Measurements from ENCODE around the gene MEI4. TPM values are rescaled to one million over a fixed set of nuclear protein-coding genes. Genes with fewer than 3 reads are reported as not detected.

The MEI4 gene
- polyA plus RNA-seq, 1 donor from 2014 or later: not detected

DNA sequence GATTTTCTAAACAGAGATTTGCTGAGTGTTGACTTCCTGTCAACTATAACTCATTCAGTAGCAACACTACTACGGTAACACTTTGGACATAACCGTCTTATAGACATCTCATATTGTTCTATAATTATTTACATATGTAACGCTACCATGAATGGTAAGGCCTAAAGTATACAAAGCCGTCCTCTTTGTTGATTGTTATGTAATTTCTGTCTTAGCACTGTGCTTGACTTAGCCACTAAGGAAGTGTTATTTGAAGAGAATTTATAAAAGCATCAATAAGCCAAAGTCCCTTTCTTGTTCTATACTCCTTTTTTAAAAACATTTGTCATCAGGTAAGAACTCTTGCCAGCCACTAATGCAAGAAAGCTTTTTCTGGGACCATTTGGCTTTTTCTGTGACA is 240.6 kb downstream of the MEI4 start:
- Histone ChIP-seq H3K36me3 (ENCODE audit: insufficient read depth, low read length) (no peaks in the 10 kb centered on the region), H3K4me2 (ENCODE audit: low read length) (no peak overlapping the region), H4K20me1 (ENCODE audit: insufficient read depth) (no peaks in the 10 kb centered on the region), H3K9me3 (ENCODE audit: low read length) (no peaks in the 10 kb centered on the region), H3K79me2 (replicated peaks; ENCODE audit: insufficient read depth, low read length) (no peaks in the 10 kb centered on the region), H3K9ac (ENCODE audit: low read length) (no peak overlapping the region), H3F3A (ENCODE audit: insufficient read depth, low read length, poor library complexity, severe bottlenecking) (no peaks in the 10 kb centered on the region), H3K27me3 (ENCODE audit: insufficient read depth, low read depth, low read length) (no peaks in the 10 kb centered on the region), H2AFZ (ENCODE audit: low read depth, low read length) (no peak overlapping the region), H3K4me3 (ENCODE audit: low read length) (no peak overlapping the region), H3K27ac (ENCODE audit: low read length) (no peak overlapping the region), H3K9me2 (ENCODE audit: insufficient read depth, low read length) (no peaks in the 10 kb centered on the region)
- TF ChIP-seq POLR2AphosphoS5 (IDR thresholded peaks at IDR 0.05) (no peak), TAF1 (IDR thresholded peaks at IDR 0.05; ENCODE audit: low read depth) (no peak), EP300 (conservative IDR thresholded peaks at IDR 0.05; ENCODE audit: poor library complexity, severe bottlenecking) (no peak), RAD21 (conservative IDR thresholded peaks at IDR 0.05) (no peak), MXI1 (conservative IDR thresholded peaks at IDR 0.05; ENCODE audit: poor library complexity, severe bottlenecking) (no peak), EZH2 (IDR thresholded peaks at IDR 0.05; ENCODE audit: borderline replicate concordance, insufficient read depth, low read length, poor library complexity, severe bottlenecking) (no peak), SMC3 (conservative IDR thresholded peaks at IDR 0.05; ENCODE audit: poor library complexity) (no peak)
- TF ChIP-seq, protein P1, sequence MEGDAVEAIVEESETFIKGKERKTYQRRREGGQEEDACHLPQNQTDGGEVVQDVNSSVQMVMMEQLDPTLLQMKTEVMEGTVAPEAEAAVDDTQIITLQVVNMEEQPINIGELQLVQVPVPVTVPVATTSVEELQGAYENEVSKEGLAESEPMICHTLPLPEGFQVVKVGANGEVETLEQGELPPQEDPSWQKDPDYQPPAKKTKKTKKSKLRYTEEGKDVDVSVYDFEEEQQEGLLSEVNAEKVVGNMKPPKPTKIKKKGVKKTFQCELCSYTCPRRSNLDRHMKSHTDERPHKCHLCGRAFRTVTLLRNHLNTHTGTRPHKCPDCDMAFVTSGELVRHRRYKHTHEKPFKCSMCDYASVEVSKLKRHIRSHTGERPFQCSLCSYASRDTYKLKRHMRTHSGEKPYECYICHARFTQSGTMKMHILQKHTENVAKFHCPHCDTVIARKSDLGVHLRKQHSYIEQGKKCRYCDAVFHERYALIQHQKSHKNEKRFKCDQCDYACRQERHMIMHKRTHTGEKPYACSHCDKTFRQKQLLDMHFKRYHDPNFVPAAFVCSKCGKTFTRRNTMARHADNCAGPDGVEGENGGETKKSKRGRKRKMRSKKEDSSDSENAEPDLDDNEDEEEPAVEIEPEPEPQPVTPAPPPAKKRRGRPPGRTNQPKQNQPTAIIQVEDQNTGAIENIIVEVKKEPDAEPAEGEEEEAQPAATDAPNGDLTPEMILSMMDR (IDR thresholded peaks at IDR 0.05; ENCODE audit: poor library complexity, severe bottlenecking): no peak
- TF ChIP-seq, protein P2, sequence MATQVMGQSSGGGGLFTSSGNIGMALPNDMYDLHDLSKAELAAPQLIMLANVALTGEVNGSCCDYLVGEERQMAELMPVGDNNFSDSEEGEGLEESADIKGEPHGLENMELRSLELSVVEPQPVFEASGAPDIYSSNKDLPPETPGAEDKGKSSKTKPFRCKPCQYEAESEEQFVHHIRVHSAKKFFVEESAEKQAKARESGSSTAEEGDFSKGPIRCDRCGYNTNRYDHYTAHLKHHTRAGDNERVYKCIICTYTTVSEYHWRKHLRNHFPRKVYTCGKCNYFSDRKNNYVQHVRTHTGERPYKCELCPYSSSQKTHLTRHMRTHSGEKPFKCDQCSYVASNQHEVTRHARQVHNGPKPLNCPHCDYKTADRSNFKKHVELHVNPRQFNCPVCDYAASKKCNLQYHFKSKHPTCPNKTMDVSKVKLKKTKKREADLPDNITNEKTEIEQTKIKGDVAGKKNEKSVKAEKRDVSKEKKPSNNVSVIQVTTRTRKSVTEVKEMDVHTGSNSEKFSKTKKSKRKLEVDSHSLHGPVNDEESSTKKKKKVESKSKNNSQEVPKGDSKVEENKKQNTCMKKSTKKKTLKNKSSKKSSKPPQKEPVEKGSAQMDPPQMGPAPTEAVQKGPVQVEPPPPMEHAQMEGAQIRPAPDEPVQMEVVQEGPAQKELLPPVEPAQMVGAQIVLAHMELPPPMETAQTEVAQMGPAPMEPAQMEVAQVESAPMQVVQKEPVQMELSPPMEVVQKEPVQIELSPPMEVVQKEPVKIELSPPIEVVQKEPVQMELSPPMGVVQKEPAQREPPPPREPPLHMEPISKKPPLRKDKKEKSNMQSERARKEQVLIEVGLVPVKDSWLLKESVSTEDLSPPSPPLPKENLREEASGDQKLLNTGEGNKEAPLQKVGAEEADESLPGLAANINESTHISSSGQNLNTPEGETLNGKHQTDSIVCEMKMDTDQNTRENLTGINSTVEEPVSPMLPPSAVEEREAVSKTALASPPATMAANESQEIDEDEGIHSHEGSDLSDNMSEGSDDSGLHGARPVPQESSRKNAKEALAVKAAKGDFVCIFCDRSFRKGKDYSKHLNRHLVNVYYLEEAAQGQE (IDR thresholded peaks at IDR 0.05; ENCODE audit: borderline replicate concordance): no peak

DNA sequence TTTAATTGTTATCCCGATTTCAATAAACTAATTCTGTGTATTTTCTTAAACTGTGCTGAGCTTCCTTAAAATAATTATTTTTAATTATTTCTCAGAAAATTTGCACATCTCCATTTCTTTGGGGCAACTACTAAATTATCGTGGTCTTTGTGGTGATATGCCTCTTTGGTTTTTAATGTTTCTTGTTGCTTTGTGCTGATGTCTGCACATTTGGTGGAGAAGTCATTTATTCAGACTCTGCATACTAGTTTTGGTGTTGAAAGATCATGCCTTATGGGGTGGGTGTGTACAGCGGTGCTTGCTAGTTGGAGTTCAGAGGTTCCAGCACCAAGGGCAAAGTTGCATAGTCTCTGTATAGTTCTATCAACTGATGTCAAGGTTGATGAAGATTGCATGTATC is 253.2 kb downstream of the MEI4 start:
- Histone ChIP-seq H3K9me3 (ENCODE audit: low read length) (no peaks in the 10 kb centered on the region), H3K27ac (ENCODE audit: low read length) (no peak overlapping the region), H3K27me3 (ENCODE audit: insufficient read depth, low read depth, low read length) (no peaks in the 10 kb centered on the region), H3F3A (ENCODE audit: insufficient read depth, low read length, poor library complexity, severe bottlenecking) (no peaks in the 10 kb centered on the region), H3K4me2 (ENCODE audit: low read length) (no peak overlapping the region), H3K9me2 (ENCODE audit: insufficient read depth, low read length) (no peaks in the 10 kb centered on the region), H3K9ac (ENCODE audit: low read length) (no peak overlapping the region), H3K4me3 (ENCODE audit: low read length) (no peak overlapping the region), H3K36me3 (ENCODE audit: insufficient read depth, low read length) (no peaks in the 10 kb centered on the region), H4K20me1 (ENCODE audit: insufficient read depth) (no peaks in the 10 kb centered on the region), H3K79me2 (replicated peaks; ENCODE audit: insufficient read depth, low read length) (no peaks in the 10 kb centered on the region), H2AFZ (ENCODE audit: low read depth, low read length) (no peak overlapping the region)
- no peak for TF ChIP-seq POLR2AphosphoS5 (IDR thresholded peaks at IDR 0.05)
- no peak for TF ChIP-seq MXI1 (conservative IDR thresholded peaks at IDR 0.05; ENCODE audit: poor library complexity, severe bottlenecking)
- no peak for TF ChIP-seq EZH2 (IDR thresholded peaks at IDR 0.05; ENCODE audit: borderline replicate concordance, insufficient read depth, low read length, poor library complexity, severe bottlenecking)
- no peak for TF ChIP-seq EP300 (conservative IDR thresholded peaks at IDR 0.05; ENCODE audit: poor library complexity, severe bottlenecking)
- TF ChIP-seq, protein P1 (IDR thresholded peaks at IDR 0.05; ENCODE audit: poor library complexity, severe bottlenecking): no peak
- no peak for TF ChIP-seq RAD21 (conservative IDR thresholded peaks at IDR 0.05)
